Tongue (tissue), 2 donors: ENCODE data around the gene B4GALT4. TPM values are rescaled to one million over a fixed set of nuclear protein-coding genes. Genes with fewer than 3 reads are reported as not detected.
"Not testable (repeated sequence)": the region's sequence is repeated elsewhere in the genome, so short reads cannot be mapped to it uniquely, and the experiment has no call there.

Experiments used
- DNase-seq: peaks from one replicate; pipeline ENCODE4 v3.0.0-alpha.2; 2015
- total RNA-seq: library from RNA; depleted of rRNA; stranded (reverse); fragments of >200 nt; gene quantifications from one replicate; pipeline ENCODE4 v1.2.3, GENCODE V29; 2014

B4GALT4 gene
- 17.5 TPM for total RNA-seq

GRCh38 chr3:119240591-119241434, at the start of gene B4GALT4:
Gene B4GALT4, minus strand, starts transcription at chr3:119240878. Its CDS starts 10,779 bp downstream, at chr3:119230099.
- DNase-seq, result peak; percentile 92

GRCh38 chr3:119289404-119289770, 48.7 kb upstream of the B4GALT4 start:
- no peak for DNase-seq

- DNase-seq, result no peak
These were observed 48.2 kb upstream of the B4GALT4 start for GRCh38 chr3:119288669-119289403.

- DNase-seq, result no peak
These were observed 39.0 kb upstream of the B4GALT4 start for GRCh38 chr3:119279584-119280243.

- no peak for DNase-seq
These were observed 38.5 kb upstream of the B4GALT4 start for GRCh38 chr3:119279101-119279554.

- DNase-seq, result no peak
These were observed 36.0 kb upstream of the B4GALT4 start for GRCh38 chr3:119276680-119277079.

- DNase-seq, result not testable (repeated sequence)
These were observed 29.5 kb upstream of the B4GALT4 start for GRCh38 chr3:119270212-119270611.

GRCh38 chr3:119261055-119261454, 20.4 kb upstream of the B4GALT4 start:
- DNase-seq, result no peak

- DNase-seq, result no peak
These were observed 19.1 kb upstream of the B4GALT4 start for GRCh38 chr3:119259821-119260220.

GRCh38 chr3:119258915-119259314, 18.2 kb upstream of the B4GALT4 start:
- peak; percentile 18 for DNase-seq

- DNase-seq, result peak; percentile 14
These were observed 17.2 kb upstream of the B4GALT4 start for GRCh38 chr3:119257654-119258410.

- DNase-seq, result no peak
These were observed 16.4 kb upstream of the B4GALT4 start for GRCh38 chr3:119257111-119257510.

GRCh38 chr3:119255214-119255613, 14.5 kb upstream of the B4GALT4 start:
- DNase-seq, result no peak

- peak; percentile 77 for DNase-seq
These were observed 5.1 kb upstream of the B4GALT4 start for GRCh38 chr3:119245778-119246177.

GRCh38 chr3:119243712-119244111, 3.0 kb upstream of the B4GALT4 start:
- peak; percentile 35 for DNase-seq

GRCh38 chr3:119243058-119243529, 2.4 kb upstream of the B4GALT4 start:
- not testable (repeated sequence) for DNase-seq

GRCh38 chr3:119242387-119243057, 1.8 kb upstream of the B4GALT4 start:
- DNase-seq, result not testable (repeated sequence)

- DNase-seq, result peak; percentile 58
These were observed 532 bp downstream of the B4GALT4 start for GRCh38 chr3:119240101-119240590.

- no peak for DNase-seq
These were observed 1.4 kb downstream of the B4GALT4 start for GRCh38 chr3:119239206-119239820.

GRCh38 chr3:119238363-119238762, 2.3 kb downstream of the B4GALT4 start:
- no peak for DNase-seq

- no peak for DNase-seq
These were observed 3.4 kb downstream of the B4GALT4 start for GRCh38 chr3:119237299-119237698.
